Activated naive CD4-positive, alpha-beta T cell treated with anti-CD3 and anti-CD28 coated beads for 36 hours (primary cell): ENCODE results near the gene LATS2. TPM values are rescaled to one million over a fixed set of nuclear protein-coding genes. Genes with fewer than 3 reads are reported as not detected.

Source experiments
- CTCF ChIA-PET: fragments of 350-600 bp; sonication (Branson Sonifier 250); formaldehyde crosslinking; loops from one replicate; lab custom pipeline; 2021; ENCODE audit warnings: antibody characterized with exemption; lab: Charles Lee
- DNase-seq: peaks from one replicate; pipeline ENCODE4 v3.0.0-alpha.2; 2020
- H3K27ac Mint-ChIP-seq: one replicate; pipeline ENCODE4 v1.8.0; 2021; ENCODE audit warnings: mild to moderate bottlenecking, mixed read lengths
- H3K27me3 Mint-ChIP-seq: one replicate; pipeline ENCODE4 v1.8.0; 2021; ENCODE audit warnings: low read depth, mixed read lengths
- H3K36me3 Mint-ChIP-seq: one replicate; pipeline ENCODE4 v1.8.0; 2021; ENCODE audit warnings: low read depth, mixed read lengths
- H3K4me1 Mint-ChIP-seq: one replicate; pipeline ENCODE4 v1.8.0; 2021; ENCODE audit warnings: low read depth, mixed read lengths
- H3K4me3 Mint-ChIP-seq: one replicate; pipeline ENCODE4 v1.8.0; 2021; ENCODE audit warnings: mild to moderate bottlenecking, moderate library complexity, mixed read lengths
- H3K9me3 Mint-ChIP-seq: one replicate; pipeline ENCODE4 v1.8.0; 2021; ENCODE audit warnings: mixed read lengths
- intact Hi-C: fragments of 100-400 bp; cut with micrococcal nuclease; formaldehyde crosslinking; loops from one replicate; pipeline ENCODE4 v1.15.1; 2023
- total RNA-seq, 2 experiments: library from RNA; stranded (reverse); gene quantifications; one replicate each; pipeline ENCODE4 v1.2.3, GENCODE V29; 2021

LATS2 gene
- total RNA-seq, 2 experiments from 2014 or later = 1.1 to 1.2 TPM

DNA sequence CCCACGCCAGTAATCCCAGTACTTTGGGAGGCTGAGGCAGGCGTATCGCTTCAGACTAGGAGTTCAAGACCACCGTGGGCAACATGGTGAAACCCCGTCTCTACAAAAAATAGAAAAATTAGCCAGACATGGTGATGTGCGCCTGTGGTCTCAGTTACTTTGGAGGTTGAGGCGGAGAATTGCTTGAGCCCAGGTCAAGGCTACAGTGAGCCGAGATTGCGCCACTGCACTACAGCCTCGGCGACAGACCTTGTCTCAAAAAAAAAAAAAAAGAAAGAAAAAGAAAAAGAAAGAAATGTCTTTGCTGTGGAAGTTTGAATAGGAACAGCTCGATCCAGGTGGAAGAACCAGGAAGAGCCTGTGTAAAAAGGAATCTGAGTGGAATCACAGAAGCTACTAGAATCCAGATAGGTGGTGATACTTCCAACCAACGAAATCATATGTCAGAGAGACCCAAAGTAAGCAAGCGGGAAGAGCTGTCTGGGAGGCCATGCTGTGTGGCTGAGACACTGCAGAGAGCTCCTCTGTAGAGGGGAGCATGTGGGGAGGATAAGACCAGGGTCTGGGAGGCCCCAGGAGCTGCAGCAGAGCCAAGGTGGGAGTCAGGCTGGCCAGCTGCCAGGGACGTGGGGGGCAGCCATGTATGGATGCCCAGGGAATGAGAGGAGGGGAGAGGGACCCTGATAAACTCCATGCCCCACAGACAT, 21.1 kb downstream of the LATS2 start:
- Mint-ChIP-seq H3K27me3 (peaks cover 2% of the 10 kb centered on the region), H3K4me3 (no peak overlapping the region), H3K27ac (no peak overlapping the region), H3K4me1 (peaks cover 16% of the 10 kb centered on the region), H3K9me3 (no peaks in the 10 kb centered on the region), H3K36me3 (no peaks in the 10 kb centered on the region)
- CTCF ChIA-PET = interaction anchor here (0.6 to 0.7 kb wide), 2 partner anchors 9 to 201 kb away, joined by 3 read pairs; no protein-coding TSS in a partner anchor
- intact Hi-C loops = no loop called here
- DNase-seq = no peak

DNA sequence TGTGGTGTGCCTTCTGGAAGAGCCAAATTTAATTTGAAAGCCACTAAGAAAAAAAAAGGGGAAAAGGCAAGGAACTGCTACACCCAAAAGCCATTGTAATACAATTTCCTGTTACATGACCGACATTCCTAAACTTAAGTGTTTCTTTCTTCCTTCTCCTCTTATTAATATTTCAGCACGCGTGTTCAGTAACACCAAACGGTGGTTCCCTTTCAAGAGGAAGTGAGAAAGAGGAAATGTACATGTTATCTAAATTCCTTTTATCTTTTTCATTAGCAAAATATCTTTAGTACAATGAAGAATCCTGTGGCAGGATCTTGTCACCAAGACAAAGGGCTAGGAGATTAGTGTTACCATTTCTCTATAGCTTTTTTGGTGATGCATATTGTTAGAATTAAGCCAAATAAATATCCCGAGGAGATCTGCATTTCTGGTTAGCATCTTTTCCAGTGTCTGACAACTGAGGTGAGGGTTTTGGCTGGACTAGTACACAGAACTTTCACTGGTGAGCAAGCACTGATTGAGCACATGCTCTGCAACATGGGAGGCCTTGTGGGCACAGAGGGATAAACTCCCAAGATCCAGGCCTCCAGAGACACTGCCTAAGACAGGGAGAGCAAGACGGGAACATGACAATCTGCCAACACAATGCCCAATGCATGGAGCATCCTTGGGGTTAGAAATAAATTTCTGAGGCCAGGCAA, 22.1 kb downstream of the LATS2 start:
- Mint-ChIP-seq H3K27ac (no peak overlapping the region), H3K36me3 (no peaks in the 10 kb centered on the region), H3K4me3 (no peak overlapping the region), H3K4me1 (peaks cover 13% of the 10 kb centered on the region), H3K27me3 (peaks cover 2% of the 10 kb centered on the region), H3K9me3 (no peaks in the 10 kb centered on the region)
- intact Hi-C loops = no loop called here
- CTCF ChIA-PET = interaction anchor here (0.6 to 0.7 kb wide), 2 partner anchors 8 to 202 kb away, joined by 3 read pairs; no protein-coding TSS in a partner anchor
- DNase-seq = no peak

DNA sequence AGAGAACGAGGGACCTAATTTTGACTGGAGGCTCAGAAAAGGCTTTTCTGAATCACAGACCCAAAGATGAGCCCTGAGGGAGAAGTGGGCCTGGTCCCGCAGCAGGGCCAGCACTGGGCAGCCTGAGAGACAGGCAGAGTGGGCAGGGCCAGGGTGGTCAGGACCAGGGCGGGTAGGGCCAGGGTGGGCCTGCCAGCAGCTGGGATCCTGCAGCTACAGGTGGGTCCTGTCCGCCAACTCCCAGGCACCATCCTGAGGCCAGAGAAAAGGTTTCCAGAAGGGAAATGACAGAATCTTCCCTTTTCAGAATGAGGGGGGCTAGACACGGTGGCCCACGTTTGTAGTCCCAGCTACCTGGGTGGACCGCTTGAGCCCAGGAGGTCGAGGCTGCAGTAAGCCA, 23.7 kb downstream of the LATS2 start:
- intact Hi-C loops = no loop called here

DNA sequence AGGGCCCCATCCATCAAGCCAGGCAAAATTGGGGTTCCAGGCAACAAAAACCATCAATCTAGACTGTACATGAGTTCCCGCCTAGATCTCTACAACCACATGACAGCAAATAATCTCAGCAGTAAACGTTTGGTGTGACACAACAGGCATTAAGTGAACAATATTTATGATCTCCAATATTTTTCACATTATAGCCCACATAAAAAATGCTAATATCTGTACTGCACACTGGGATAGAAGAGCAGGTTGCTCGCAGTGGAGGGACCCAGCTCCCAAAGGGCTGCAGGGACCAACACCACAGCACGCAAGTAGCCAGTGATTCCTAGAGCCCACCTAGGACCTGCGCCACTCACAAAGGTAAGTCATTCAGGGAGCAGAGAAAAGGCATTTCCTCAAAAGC, 25.9 kb downstream of the LATS2 start:
- Mint-ChIP-seq H3K27ac (no peak overlapping the region), H3K4me1 (peaks cover 13% of the 10 kb centered on the region), H3K36me3 (no peaks in the 10 kb centered on the region), H3K27me3 (no peaks in the 10 kb centered on the region), H3K4me3 (no peak overlapping the region), H3K9me3 (no peaks in the 10 kb centered on the region)
- no peak for DNase-seq
- intact Hi-C loops = no loop called here
- CTCF ChIA-PET = no interaction called here

More for the DNA sequence above, 23.7 kb downstream of the LATS2 start:
- Mint-ChIP-seq H3K27me3 (no peaks in the 10 kb centered on the region), H3K4me3 (no peak overlapping the region), H3K27ac (no peak overlapping the region), H3K9me3 (no peaks in the 10 kb centered on the region), H3K4me1 (peaks cover 13% of the 10 kb centered on the region), H3K36me3 (no peaks in the 10 kb centered on the region)
- no peak for DNase-seq
- CTCF ChIA-PET = no interaction called here

DNA sequence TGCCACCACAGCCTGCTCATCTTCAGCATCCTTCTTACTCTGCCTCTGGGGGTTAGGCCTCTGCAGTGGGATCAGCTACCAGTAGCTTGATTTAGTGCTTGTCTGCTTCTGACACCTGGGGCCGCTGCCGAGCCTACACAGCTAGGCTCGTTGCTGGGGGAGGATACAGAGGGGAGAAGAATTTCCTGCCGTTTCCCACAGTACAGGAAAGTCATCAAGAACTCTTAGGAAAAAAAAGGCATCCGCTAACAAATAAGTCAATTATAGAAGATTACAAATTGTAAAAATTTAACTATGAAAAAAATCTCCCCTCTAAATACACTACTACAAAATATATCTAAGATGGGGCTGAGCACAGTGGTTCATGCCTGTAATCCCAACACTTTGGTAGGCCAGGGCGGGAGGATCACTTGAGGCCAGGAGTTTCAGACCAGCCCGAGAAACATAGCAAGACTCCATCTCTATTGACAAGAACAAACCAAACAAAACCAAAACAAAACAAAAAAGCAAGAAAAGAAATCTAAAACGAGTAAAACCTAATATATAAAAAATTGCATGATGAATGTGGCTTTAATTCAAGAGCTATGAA, 26.7 kb downstream of the LATS2 start:
- intact Hi-C loops = no loop called here
- CTCF ChIA-PET = interaction anchor here (0.5 kb wide), 1 partner anchor 443 kb away, joined by 5 read pairs; no protein-coding TSS in a partner anchor
- Mint-ChIP-seq H3K36me3 (no peaks in the 10 kb centered on the region), H3K27me3 (no peaks in the 10 kb centered on the region), H3K27ac (no peak overlapping the region), H3K4me1 (peaks cover 13% of the 10 kb centered on the region), H3K4me3 (no peak overlapping the region), H3K9me3 (no peaks in the 10 kb centered on the region)
- DNase-seq = no peak

DNA sequence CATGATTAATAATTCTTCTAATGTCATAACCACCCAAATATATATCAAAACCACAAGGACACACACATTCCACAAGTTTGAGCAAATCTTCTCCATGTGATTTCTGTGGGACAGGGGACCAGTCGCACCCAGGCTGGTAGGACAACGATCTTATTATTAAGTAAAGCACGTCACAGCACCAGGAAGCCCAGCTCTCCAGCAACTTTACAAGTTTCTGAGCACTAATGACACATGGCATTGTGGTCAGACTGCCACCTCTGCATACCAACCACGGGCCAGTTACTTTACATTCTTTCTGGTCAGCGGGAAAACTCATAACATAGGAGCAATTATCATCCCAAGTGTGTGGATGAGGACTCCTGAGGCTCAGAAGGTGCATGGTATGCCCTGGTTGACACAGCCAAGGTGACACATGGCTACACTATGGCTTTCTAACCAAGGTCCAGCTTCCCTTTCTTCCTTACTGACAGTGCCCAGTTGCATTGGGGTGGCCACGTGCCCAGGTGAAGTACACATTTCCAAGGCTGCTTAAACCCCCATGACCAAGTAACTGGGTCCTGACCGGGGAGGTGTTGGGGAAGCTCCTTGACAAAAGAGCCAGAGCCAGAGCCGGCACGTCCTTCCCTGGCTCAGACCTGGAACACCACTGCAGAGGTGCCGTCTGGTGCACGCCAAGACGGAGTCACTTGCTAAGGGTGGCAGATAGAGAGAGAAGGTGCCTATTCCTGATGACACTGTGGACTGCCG, 27.4 kb downstream of the LATS2 start:
- Mint-ChIP-seq H3K27me3 (no peaks in the 10 kb centered on the region), H3K27ac (no peak overlapping the region), H3K36me3 (no peaks in the 10 kb centered on the region), H3K4me1 (peaks cover 7% of the 10 kb centered on the region), H3K4me3 (no peak overlapping the region), H3K9me3 (no peaks in the 10 kb centered on the region)
- no peak for DNase-seq
- intact Hi-C loops = no loop called here
- CTCF ChIA-PET = interaction anchor here (0.5 kb wide), 1 partner anchor 444 kb away, joined by 5 read pairs; no protein-coding TSS in a partner anchor

DNA sequence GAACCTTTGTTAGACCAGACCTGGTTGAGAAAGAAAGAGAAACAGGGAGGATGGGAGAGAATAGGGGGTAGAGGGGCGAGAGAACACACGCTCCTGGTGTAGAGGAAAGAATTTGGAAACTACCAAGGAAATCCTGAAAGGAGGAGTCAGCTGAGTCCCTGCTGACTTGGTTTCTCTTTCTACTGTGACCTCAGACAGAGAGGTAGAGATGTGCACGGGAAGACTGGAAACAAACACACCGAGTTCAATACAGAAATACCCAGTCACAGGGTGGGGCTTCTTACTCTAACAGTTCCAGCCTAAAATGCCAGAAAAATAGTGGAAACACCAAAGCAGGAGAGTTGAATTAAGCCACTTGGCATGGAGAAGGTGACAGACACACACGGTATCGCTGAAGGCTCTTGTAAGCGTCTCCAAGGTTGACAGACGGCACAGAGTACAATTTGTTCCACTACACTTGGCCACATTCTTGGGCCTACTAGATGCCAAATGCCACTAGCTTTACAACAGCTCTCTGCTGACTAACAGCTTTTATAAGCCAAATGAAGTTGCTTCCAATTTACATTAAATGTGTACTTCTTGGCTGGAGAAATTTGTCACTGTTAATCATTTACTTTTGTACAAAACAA, 28.1 kb downstream of the LATS2 start:
- H3K27me3 Mint-ChIP-seq = no peaks in the 10 kb centered on the region
- CTCF ChIA-PET = no interaction called here
- H3K9me3 Mint-ChIP-seq = no peaks in the 10 kb centered on the region
- H3K4me3 Mint-ChIP-seq = no peak overlapping the region
- peaks cover 2% of the 10 kb centered on the region for H3K4me1 Mint-ChIP-seq
- intact Hi-C loops = no loop called here
- DNase-seq = no peak
- H3K36me3 Mint-ChIP-seq = no peaks in the 10 kb centered on the region
- H3K27ac Mint-ChIP-seq = no peak overlapping the region

DNA sequence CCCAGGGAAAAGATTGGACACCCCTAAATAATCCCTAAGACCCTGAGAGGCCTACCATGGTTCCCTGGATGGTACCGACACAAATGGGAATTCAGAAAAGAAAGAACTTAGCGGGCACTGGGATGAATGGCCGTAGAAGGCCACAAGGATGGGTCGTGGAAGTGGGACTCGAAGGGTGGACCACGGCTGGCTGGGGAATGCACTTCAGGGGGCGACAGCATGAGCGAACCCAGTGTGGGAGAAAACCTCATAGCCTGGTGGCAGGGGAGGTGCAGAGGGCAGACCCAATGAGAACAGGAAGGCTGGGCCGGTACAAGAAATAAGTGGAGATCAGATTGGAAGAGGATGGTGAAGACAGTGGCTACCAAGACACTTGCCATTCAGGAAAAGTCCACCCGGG, 28.7 kb downstream of the LATS2 start:
- Mint-ChIP-seq H3K9me3 (no peaks in the 10 kb centered on the region), H3K27ac (no peak overlapping the region), H3K36me3 (no peaks in the 10 kb centered on the region), H3K4me3 (no peak overlapping the region), H3K4me1 (no peaks in the 10 kb centered on the region), H3K27me3 (no peaks in the 10 kb centered on the region)
- intact Hi-C loops = no loop called here
- no peak for DNase-seq
- CTCF ChIA-PET = no interaction called here

DNA sequence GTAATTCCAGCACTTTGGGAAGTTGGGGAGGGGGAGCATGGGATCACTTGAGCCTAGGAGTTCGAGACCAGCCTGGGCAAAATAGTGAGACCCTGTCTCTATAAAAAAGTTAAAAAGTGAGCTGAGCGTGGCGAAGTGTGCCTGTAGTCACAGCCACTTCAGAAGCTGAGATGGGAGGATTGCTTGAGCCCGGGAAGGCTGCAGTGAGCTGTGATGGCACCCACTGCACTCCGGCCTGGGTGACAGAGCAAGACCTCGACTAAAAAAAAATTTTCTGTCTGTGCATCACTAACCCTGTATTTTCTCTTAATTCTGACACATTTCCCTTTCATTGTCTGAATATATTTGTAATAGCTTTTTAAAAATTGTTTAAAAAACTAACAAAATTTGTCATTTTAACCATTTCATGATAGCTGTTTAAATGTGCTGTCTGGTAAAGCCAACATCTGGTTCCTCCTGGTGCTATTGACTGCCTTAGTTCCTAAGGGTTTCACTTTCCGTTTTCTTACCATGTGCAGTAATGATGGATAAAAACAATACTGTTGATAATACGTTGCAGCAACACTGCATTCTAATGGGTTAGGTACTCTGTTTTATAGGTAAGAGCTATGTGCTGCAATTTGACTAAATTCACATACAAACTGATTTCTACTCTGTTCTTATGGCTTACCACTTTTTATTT, 29.7 kb downstream of the LATS2 start:
- CTCF ChIA-PET = interaction anchor here (0.7 to 0.9 kb wide), 2 partner anchors 8 to 13 kb away, joined by 3 read pairs; no protein-coding TSS in a partner anchor
- no peaks in the 10 kb centered on the region for H3K27me3 Mint-ChIP-seq
- peaks cover 1% of the 10 kb centered on the region for H3K9me3 Mint-ChIP-seq
- H3K4me1 Mint-ChIP-seq = no peaks in the 10 kb centered on the region
- no peak for DNase-seq
- intact Hi-C loops = no loop called here
- H3K27ac Mint-ChIP-seq = no peak overlapping the region
- no peaks in the 10 kb centered on the region for H3K36me3 Mint-ChIP-seq
- H3K4me3 Mint-ChIP-seq = no peak overlapping the region

DNA sequence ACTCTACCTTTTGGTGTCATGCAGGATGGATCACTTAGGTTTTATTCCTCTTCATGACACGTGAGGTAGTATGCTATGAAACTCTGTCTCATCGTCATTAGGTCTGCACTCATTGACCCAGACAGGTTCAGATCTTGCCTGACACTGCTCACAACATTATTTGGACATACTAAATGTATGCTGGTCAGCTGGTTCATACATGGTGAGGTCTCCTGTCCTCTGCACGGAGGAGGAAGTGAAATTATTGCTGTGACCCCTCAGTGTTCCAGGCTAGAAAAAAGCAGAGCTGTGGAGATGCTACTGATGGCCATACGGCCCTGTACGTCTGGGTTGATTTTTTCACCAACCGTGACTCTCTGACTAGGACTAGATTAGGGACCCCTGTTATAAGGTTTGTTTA, 35.8 kb downstream of the LATS2 start:
- Mint-ChIP-seq H3K27me3 (no peaks in the 10 kb centered on the region), H3K9me3 (peaks cover 1% of the 10 kb centered on the region), H3K36me3 (no peaks in the 10 kb centered on the region), H3K4me3 (no peak overlapping the region), H3K4me1 (no peaks in the 10 kb centered on the region), H3K27ac (no peak overlapping the region)
- DNase-seq = no peak
- intact Hi-C loops = no loop called here
- CTCF ChIA-PET = interaction anchor here (0.6 kb wide), 1 partner anchor 82 kb away, joined by 3 read pairs; no protein-coding TSS in a partner anchor
